Mammary epithelial cell (primary cell): ENCODE measurements around the gene SLC4A4.

Source experiments
- EZH2 ChIP-seq: IDR thresholded peaks from 2 replicates; pipeline ENCODE4 v1.6.1; 2012; ENCODE audit warnings: low read length, inconsistent platforms, borderline replicate concordance
- TF ChIP-seq, protein P1 (sequence below), 2 donors: IDR thresholded peaks in 1 of 2; conservative IDR thresholded peaks in 1 of 2; 2 replicates each; pipeline ENCODE4 v1.5.1; 2011 to 2012; ENCODE audit warnings: inconsistent platforms in 2 of 2, low read length in 2 of 2, mild to moderate bottlenecking in 2 of 2, control low read depth in 1 of 2, low read depth in 1 of 2; ENCODE audit not compliant: insufficient read depth in 1 of 2; ENCODE audit errors: extremely low read depth in 1 of 2

DNA sequence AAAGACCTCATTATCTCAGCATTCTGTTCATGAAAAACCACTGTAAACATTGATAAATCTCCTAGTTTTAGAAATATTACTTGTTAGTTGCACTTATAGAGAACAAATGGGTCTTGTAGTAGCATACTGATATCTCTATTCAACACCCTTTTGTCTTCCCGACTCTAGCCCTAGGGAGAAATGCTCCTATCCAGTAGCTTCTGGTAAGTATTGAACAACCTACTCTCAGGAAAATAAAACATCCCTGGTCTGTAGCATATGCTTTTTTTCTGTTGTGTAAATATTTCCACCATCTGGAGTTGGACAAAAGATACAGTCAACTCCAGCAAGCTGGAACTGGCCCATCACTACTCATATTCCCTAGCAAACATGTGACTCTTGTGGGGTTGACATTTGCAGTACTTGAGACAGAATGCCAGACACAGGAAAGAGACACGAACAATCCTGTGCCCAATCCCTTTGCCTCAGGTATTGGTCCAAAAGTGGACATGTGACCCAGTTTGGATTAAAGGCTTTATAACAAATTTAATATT, 256.8 kb downstream of the SLC4A4 start:
- TF ChIP-seq, protein P1, sequence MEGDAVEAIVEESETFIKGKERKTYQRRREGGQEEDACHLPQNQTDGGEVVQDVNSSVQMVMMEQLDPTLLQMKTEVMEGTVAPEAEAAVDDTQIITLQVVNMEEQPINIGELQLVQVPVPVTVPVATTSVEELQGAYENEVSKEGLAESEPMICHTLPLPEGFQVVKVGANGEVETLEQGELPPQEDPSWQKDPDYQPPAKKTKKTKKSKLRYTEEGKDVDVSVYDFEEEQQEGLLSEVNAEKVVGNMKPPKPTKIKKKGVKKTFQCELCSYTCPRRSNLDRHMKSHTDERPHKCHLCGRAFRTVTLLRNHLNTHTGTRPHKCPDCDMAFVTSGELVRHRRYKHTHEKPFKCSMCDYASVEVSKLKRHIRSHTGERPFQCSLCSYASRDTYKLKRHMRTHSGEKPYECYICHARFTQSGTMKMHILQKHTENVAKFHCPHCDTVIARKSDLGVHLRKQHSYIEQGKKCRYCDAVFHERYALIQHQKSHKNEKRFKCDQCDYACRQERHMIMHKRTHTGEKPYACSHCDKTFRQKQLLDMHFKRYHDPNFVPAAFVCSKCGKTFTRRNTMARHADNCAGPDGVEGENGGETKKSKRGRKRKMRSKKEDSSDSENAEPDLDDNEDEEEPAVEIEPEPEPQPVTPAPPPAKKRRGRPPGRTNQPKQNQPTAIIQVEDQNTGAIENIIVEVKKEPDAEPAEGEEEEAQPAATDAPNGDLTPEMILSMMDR (conservative IDR thresholded peaks at IDR 0.05 in 1 of 2, IDR thresholded peaks at IDR 0.05 in 1 of 2; ENCODE audit: extremely low read depth in 1 of 2, insufficient read depth in 1 of 2, low read depth in 1 of 2, low read length in 2 of 2): no peak
- TF ChIP-seq EZH2: no peak
